NT2/D1 (cell line): Measurements from ENCODE around the gene RGS9.

Experiments
- DNase-seq: peaks from one replicate; pipeline ENCODE4 v3.0.0-alpha.2; 2011; ENCODE audit warnings: low read depth, low spot score
- H3K27me3 ChIP-seq: 2 replicates; pipeline ENCODE4 v1.6.0; 2011; ENCODE audit warnings: mild to moderate bottlenecking; ENCODE audit not compliant: insufficient read length, insufficient read depth
- H3K36me3 ChIP-seq: 2 replicates; pipeline ENCODE4 v1.6.1; 2011; ENCODE audit warnings: mild to moderate bottlenecking, low read length, mixed read lengths; ENCODE audit not compliant: insufficient read depth, insufficient read length
- H3K4me1 ChIP-seq: 2 replicates; pipeline ENCODE4 v1.5.1; 2011; ENCODE audit not compliant: insufficient read depth, insufficient read length
- H3K4me3 ChIP-seq: 2 replicates; pipeline ENCODE4 v1.5.1; 2011; ENCODE audit warnings: low read depth; ENCODE audit not compliant: insufficient read length
- H3K9ac ChIP-seq: 2 replicates; pipeline ENCODE4 v1.6.0; 2011; ENCODE audit warnings: low read depth; ENCODE audit not compliant: insufficient read length
- H3K9me3 ChIP-seq: 2 replicates; pipeline ENCODE4 v1.5.1; 2011; ENCODE audit warnings: mild to moderate bottlenecking, low read length; ENCODE audit not compliant: insufficient read depth
- SUZ12 ChIP-seq: IDR thresholded peaks from 2 replicates; pipeline ENCODE4 v1.6.1; 2011; ENCODE audit not compliant: insufficient read length, insufficient read depth; ENCODE audit errors: extremely low read depth
- YY1 ChIP-seq: IDR thresholded peaks from 2 replicates; pipeline ENCODE4 v1.6.1; 2011; ENCODE audit not compliant: insufficient read length, insufficient read depth
- ZNF274 ChIP-seq: IDR thresholded peaks from 2 replicates; pipeline ENCODE4 v1.6.1; 2011; ENCODE audit warnings: mild to moderate bottlenecking, low read depth, low read length

RGS9 gene

GRCh38 chr17:65260626-65261025 lies 123.5 kb downstream of the RGS9 start:
- Histone ChIP-seq H3K36me3 (no peaks in the 10 kb centered on the region), H3K4me1 (no peaks in the 10 kb centered on the region), H3K4me3 (no peak overlapping the region), H3K9ac (no peak overlapping the region), H3K9me3 (peaks cover 4% of the 10 kb centered on the region; the same call in 1 of the 2 replicates), H3K27me3 (no peaks in the 10 kb centered on the region)
- no peak for TF ChIP-seq ZNF274
- no peak for TF ChIP-seq SUZ12
- TF ChIP-seq YY1: no peak
- DNase-seq: no peak

GRCh38 chr17:65261152-65261551 lies 124.0 kb downstream of the RGS9 start:
- Histone ChIP-seq H3K4me3 (no peak overlapping the region), H3K27me3 (no peaks in the 10 kb centered on the region), H3K36me3 (no peaks in the 10 kb centered on the region), H3K4me1 (no peaks in the 10 kb centered on the region), H3K9ac (no peak overlapping the region), H3K9me3 (peaks cover 4% of the 10 kb centered on the region; the same call in 1 of the 2 replicates)
- TF ChIP-seq ZNF274: no peak
- TF ChIP-seq YY1: no peak
- TF ChIP-seq SUZ12: no peak
- DNase-seq: no peak

DNA sequence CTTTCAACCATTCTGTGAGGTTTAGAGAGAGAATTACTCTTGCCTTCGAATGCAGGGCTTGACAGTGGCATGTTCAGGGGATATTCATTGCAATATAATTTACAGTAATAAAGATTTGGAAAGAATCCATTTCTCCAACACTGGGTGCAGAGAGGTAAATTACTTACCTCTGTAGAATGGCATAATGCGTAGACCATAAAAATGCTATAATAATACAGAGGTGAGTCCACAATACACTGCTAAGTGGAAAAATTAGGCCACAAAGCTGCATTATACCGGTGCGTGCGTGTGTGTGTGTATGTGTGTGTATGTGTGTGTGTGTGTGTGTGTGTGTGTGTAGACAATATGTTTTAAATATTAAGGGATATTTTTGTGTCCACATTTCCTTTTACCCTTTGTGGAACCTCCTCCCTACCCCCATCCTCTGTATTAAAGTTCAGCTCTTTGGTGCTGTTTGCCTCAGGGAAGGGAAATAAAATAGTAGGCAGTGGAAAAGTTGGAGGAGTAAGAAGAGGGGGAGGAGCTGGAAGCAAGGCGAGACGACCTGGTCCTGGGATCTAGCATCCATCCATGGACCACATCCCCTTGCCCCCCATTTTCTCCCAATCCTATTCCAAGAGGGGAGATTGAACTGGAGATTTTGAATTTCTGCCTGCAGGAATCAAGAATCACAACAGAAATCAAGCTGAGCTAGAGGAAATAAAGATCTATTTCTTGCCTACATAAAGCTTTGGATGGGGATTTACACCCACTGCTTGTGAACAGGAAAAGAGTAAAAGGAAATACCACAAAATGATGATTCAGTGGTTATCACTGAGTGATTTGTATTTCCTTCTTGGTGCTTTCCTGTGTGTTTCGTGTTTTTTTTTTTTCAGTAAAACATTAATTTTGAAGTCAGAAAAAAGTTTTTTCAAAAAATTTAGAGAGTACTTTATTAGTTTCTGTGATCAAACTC lies 124.8 kb downstream of the RGS9 start:
- H3K36me3 ChIP-seq: no peaks in the 10 kb centered on the region
- H3K4me1 ChIP-seq: no peaks in the 10 kb centered on the region
- no peak for TF ChIP-seq YY1
- no peak for TF ChIP-seq SUZ12
- no peak for TF ChIP-seq ZNF274
- peaks cover 7% of the 10 kb centered on the region; the same call in 1 of the 2 replicates for H3K9me3 ChIP-seq
- H3K27me3 ChIP-seq: no peaks in the 10 kb centered on the region
- DNase-seq: no peak
- H3K9ac ChIP-seq: no peak overlapping the region
- H3K4me3 ChIP-seq: no peak overlapping the region

DNA sequence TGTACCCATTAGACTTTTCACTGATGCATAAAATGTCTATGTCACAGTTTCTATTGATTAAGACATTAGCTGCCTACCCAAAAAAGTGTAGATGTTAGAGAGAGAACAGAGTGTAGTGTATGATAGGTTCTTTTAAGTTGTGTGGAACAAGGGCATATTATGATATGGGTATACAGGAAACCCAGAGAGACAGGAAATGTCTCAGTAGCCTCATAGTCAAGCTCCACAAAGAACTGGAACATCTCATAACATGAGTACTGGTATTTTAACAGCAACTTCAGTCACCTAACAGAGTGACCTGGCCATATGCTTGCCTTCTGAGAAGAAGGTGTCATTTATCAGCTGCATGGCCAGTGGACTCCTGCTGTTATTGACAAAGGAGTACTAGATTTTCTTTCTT lies 128.1 kb downstream of the RGS9 start:
- H3K4me3 ChIP-seq: no peak overlapping the region
- no peak overlapping the region for H3K9ac ChIP-seq
- no peak for DNase-seq
- H3K27me3 ChIP-seq: no peaks in the 10 kb centered on the region
- TF ChIP-seq ZNF274 (no peak), YY1 (no peak), SUZ12 (no peak)
- peaks cover 7% of the 10 kb centered on the region; the same call in 1 of the 2 replicates for H3K9me3 ChIP-seq
- no peaks in the 10 kb centered on the region for H3K36me3 ChIP-seq
- H3K4me1 ChIP-seq: no peaks in the 10 kb centered on the region

GRCh38 chr17:65268832-65269231 lies 131.7 kb downstream of the RGS9 start:
- H3K27me3 ChIP-seq: no peaks in the 10 kb centered on the region
- peaks cover 7% of the 10 kb centered on the region; the same call in 1 of the 2 replicates for H3K9me3 ChIP-seq
- no peak overlapping the region for H3K9ac ChIP-seq
- no peak overlapping the region for H3K4me3 ChIP-seq
- no peaks in the 10 kb centered on the region for H3K4me1 ChIP-seq
- DNase-seq: no peak
- H3K36me3 ChIP-seq: no peaks in the 10 kb centered on the region
- no peak for TF ChIP-seq YY1
- no peak for TF ChIP-seq ZNF274
- TF ChIP-seq SUZ12: no peak

GRCh38 chr17:65270499-65271253 lies 133.5 kb downstream of the RGS9 start:
- H3K9me3 ChIP-seq: peaks cover 7% of the 10 kb centered on the region; the same call in 1 of the 2 replicates
- TF ChIP-seq YY1: no peak
- TF ChIP-seq SUZ12: no peak
- no peak for TF ChIP-seq ZNF274

DNA sequence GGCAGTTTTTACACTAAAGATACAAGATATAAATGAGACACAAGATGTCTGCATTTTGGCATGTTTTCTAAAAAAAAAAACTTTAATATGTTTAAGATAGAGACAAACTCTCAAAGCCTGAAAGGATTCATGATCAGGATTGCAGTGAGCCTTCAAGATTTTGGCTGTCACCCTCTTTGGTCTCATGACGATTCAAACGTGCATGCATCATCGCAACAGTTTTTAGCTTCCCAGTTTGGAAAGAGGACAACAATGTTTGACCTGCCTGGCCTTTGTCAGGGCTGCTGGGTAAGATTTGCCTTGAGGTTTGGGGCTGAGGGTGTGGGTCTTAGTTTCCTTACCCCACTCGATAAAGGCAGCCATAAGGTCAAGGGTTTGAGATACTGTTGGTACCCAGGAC lies 134.1 kb downstream of the RGS9 start:
- Histone ChIP-seq H3K36me3 (no peaks in the 10 kb centered on the region), H3K9ac (no peak overlapping the region), H3K4me3 (no peak overlapping the region), H3K4me1 (no peaks in the 10 kb centered on the region), H3K27me3 (no peaks in the 10 kb centered on the region), H3K9me3 (0 out of 2 replicates have a peak, but pooled peaks cover 1% of the 10 kb centered on the region)
- TF ChIP-seq ZNF274: no peak
- no peak for TF ChIP-seq SUZ12
- no peak for TF ChIP-seq YY1
- DNase-seq: no peak

More at GRCh38 chr17:65270499-65271253, 133.5 kb downstream of the RGS9 start:
- DNase-seq: no peak
- Histone ChIP-seq H3K4me1 (no peaks in the 10 kb centered on the region), H3K27me3 (no peaks in the 10 kb centered on the region), H3K9ac (no peak overlapping the region), H3K4me3 (no peak overlapping the region), H3K36me3 (no peaks in the 10 kb centered on the region)
